Measurements from ENCODE around the gene NSMCE3. TPM values are rescaled to one million over a fixed set of nuclear protein-coding genes. Genes with fewer than 3 reads are reported as not detected.
A peak's percentile ranks its signal among the peaks of the same experiment; 100 is the strongest.

NSMCE3 gene
- polyA plus RNA-seq: 32.9 TPM

GRCh38 chr15:29269485-29270168 is at the start of gene NSMCE3:
NSMCE3 (minus strand) TSS chr15:29269822; CDS start chr15:29269705, 117 bp downstream.
- Mint-ChIP-seq H3K27me3 (no peaks in the 10 kb centered on the region), H3K36me3 (peaks cover 11% of the 10 kb centered on the region), H3K4me3 (peak within 1 kb of the TSS; percentile 89 to 100 (median 98)), H3K9me3 (peaks cover 0 to 4% (median 0%) of the 10 kb centered on the region in 3 donors), H3K27ac (peak within 1 kb of the TSS; percentile 89 to 100 (median 92)), H3K4me1 (peaks cover 32 to 42% (median 42%) of the 10 kb centered on the region in 3 donors)

- H3K27me3 Mint-ChIP-seq: no peaks in the 10 kb centered on the region
- H3K4me3 Mint-ChIP-seq: no peak overlapping the region
- H3K9me3 Mint-ChIP-seq: peaks cover 1 to 12% (median 2%) of the 10 kb centered on the region in 3 donors
- peaks cover 0 to 3% (median 0%) of the 10 kb centered on the region in 3 donors for H3K4me1 Mint-ChIP-seq
- H3K27ac Mint-ChIP-seq: no peak overlapping the region
- H3K36me3 Mint-ChIP-seq: no peaks in the 10 kb centered on the region
Measured at GRCh38 chr15:29316422-29316821, 46.8 kb upstream of the NSMCE3 start.

GRCh38 chr15:29312387-29312786 is 42.8 kb upstream of the NSMCE3 start:
- Mint-ChIP-seq H3K27me3 (peaks cover 1% of the 10 kb centered on the region), H3K9me3 (peaks cover 0 to 2% (median 0%) of the 10 kb centered on the region in 3 donors), H3K4me3 (no peak overlapping the region), H3K36me3 (no peaks in the 10 kb centered on the region), H3K27ac (no peak overlapping the region), H3K4me1 (peaks cover 4 to 10% (median 10%) of the 10 kb centered on the region in 3 donors)

- peaks cover 0 to 2% (median 0%) of the 10 kb centered on the region in 3 donors for H3K9me3 Mint-ChIP-seq
- H3K27me3 Mint-ChIP-seq: peaks cover 1% of the 10 kb centered on the region
- no peak overlapping the region for H3K27ac Mint-ChIP-seq
- no peak overlapping the region for H3K4me3 Mint-ChIP-seq
- H3K36me3 Mint-ChIP-seq: no peaks in the 10 kb centered on the region
- H3K4me1 Mint-ChIP-seq: peaks cover 4 to 10% (median 10%) of the 10 kb centered on the region in 3 donors
Measured at GRCh38 chr15:29311696-29312095, 42.1 kb upstream of the NSMCE3 start.

GRCh38 chr15:29309139-29309538 is 39.5 kb upstream of the NSMCE3 start:
- Mint-ChIP-seq H3K9me3 (no peaks in the 10 kb centered on the region), H3K4me1 (peaks cover 6 to 12% (median 10%) of the 10 kb centered on the region in 3 donors), H3K4me3 (peak overlapping the region in 1 of 4 donors; percentile 11), H3K27me3 (peaks cover 1% of the 10 kb centered on the region), H3K27ac (peak overlapping the region in 1 of 3 donors; percentile 14), H3K36me3 (no peaks in the 10 kb centered on the region)

GRCh38 chr15:29308299-29308698 is 38.7 kb upstream of the NSMCE3 start:
- Mint-ChIP-seq H3K4me3 (peak overlapping the region in 1 of 4 donors; percentile 48), H3K36me3 (no peaks in the 10 kb centered on the region), H3K9me3 (no peaks in the 10 kb centered on the region), H3K4me1 (peaks cover 6 to 12% (median 10%) of the 10 kb centered on the region in 3 donors), H3K27ac (no peak overlapping the region), H3K27me3 (peaks cover 1% of the 10 kb centered on the region)

- H3K36me3 Mint-ChIP-seq: no peaks in the 10 kb centered on the region
- peaks cover 1% of the 10 kb centered on the region for H3K27me3 Mint-ChIP-seq
- H3K4me3 Mint-ChIP-seq: no peak overlapping the region
- no peaks in the 10 kb centered on the region for H3K9me3 Mint-ChIP-seq
- no peak overlapping the region for H3K27ac Mint-ChIP-seq
- H3K4me1 Mint-ChIP-seq: peaks cover 5 to 12% (median 10%) of the 10 kb centered on the region in 3 donors
Measured at GRCh38 chr15:29305556-29305955, 35.9 kb upstream of the NSMCE3 start.

- Mint-ChIP-seq H3K4me1 (peaks cover 0 to 2% (median 2%) of the 10 kb centered on the region in 3 donors), H3K9me3 (peaks cover 0 to 1% (median 0%) of the 10 kb centered on the region in 3 donors), H3K36me3 (no peaks in the 10 kb centered on the region), H3K4me3 (no peak overlapping the region), H3K27ac (no peak overlapping the region), H3K27me3 (peaks cover 1% of the 10 kb centered on the region)
Measured at GRCh38 chr15:29302871-29303270, 33.2 kb upstream of the NSMCE3 start.

GRCh38 chr15:29299784-29300183 is 30.2 kb upstream of the NSMCE3 start:
- Mint-ChIP-seq H3K27ac (no peak overlapping the region), H3K27me3 (peaks cover 4% of the 10 kb centered on the region), H3K4me1 (peaks cover 0 to 2% (median 0%) of the 10 kb centered on the region in 3 donors), H3K4me3 (no peak overlapping the region), H3K36me3 (no peaks in the 10 kb centered on the region), H3K9me3 (peaks cover 1 to 5% (median 4%) of the 10 kb centered on the region in 3 donors)

GRCh38 chr15:29299331-29299730 is 29.7 kb upstream of the NSMCE3 start:
- no peaks in the 10 kb centered on the region for H3K36me3 Mint-ChIP-seq
- no peaks in the 10 kb centered on the region for H3K4me1 Mint-ChIP-seq
- H3K9me3 Mint-ChIP-seq: peaks cover 1 to 5% (median 4%) of the 10 kb centered on the region in 3 donors
- no peak overlapping the region for H3K4me3 Mint-ChIP-seq
- peaks cover 4% of the 10 kb centered on the region for H3K27me3 Mint-ChIP-seq
- H3K27ac Mint-ChIP-seq: no peak overlapping the region

GRCh38 chr15:29294732-29295325 is 25.2 kb upstream of the NSMCE3 start:
- Mint-ChIP-seq H3K4me1 (no peaks in the 10 kb centered on the region), H3K27me3 (peaks cover 4% of the 10 kb centered on the region), H3K36me3 (no peaks in the 10 kb centered on the region), H3K27ac (no peak overlapping the region), H3K4me3 (no peak overlapping the region), H3K9me3 (peaks cover 4 to 5% (median 4%) of the 10 kb centered on the region in 3 donors)

GRCh38 chr15:29291067-29291845 is 21.6 kb upstream of the NSMCE3 start:
- peaks cover 0 to 4% (median 0%) of the 10 kb centered on the region in 3 donors for H3K9me3 Mint-ChIP-seq
- H3K4me1 Mint-ChIP-seq: no peaks in the 10 kb centered on the region
- no peak overlapping the region for H3K27ac Mint-ChIP-seq
- H3K4me3 Mint-ChIP-seq: peak overlapping the region in 1 of 4 donors; percentile 6
- no peaks in the 10 kb centered on the region for H3K36me3 Mint-ChIP-seq
- H3K27me3 Mint-ChIP-seq: peaks cover 6% of the 10 kb centered on the region

- Mint-ChIP-seq H3K27ac (no peak overlapping the region), H3K9me3 (peaks cover 0 to 6% (median 0%) of the 10 kb centered on the region in 3 donors), H3K4me1 (no peaks in the 10 kb centered on the region), H3K4me3 (no peak overlapping the region), H3K36me3 (peaks cover 2% of the 10 kb centered on the region), H3K27me3 (peaks cover 13% of the 10 kb centered on the region)
Measured at GRCh38 chr15:29289173-29289572, 19.6 kb upstream of the NSMCE3 start.

GRCh38 chr15:29285386-29285785 is 15.8 kb upstream of the NSMCE3 start:
- Mint-ChIP-seq H3K4me1 (no peaks in the 10 kb centered on the region), H3K27me3 (peaks cover 24% of the 10 kb centered on the region), H3K4me3 (no peak overlapping the region), H3K27ac (no peak overlapping the region), H3K9me3 (peaks cover 5 to 10% (median 8%) of the 10 kb centered on the region in 3 donors), H3K36me3 (peaks cover 2% of the 10 kb centered on the region)

GRCh38 chr15:29283381-29283780 is 13.8 kb upstream of the NSMCE3 start:
- H3K4me3 Mint-ChIP-seq: no peak overlapping the region
- H3K27me3 Mint-ChIP-seq: peaks cover 24% of the 10 kb centered on the region
- no peak overlapping the region for H3K27ac Mint-ChIP-seq
- H3K9me3 Mint-ChIP-seq: peaks cover 4 to 10% (median 8%) of the 10 kb centered on the region in 3 donors
- H3K36me3 Mint-ChIP-seq: peaks cover 4% of the 10 kb centered on the region
- H3K4me1 Mint-ChIP-seq: no peaks in the 10 kb centered on the region

Data from IgD-negative memory B cell (primary cell).